ENCODE measurements around the gene WRAP53. TPM values are rescaled to one million over a fixed set of nuclear protein-coding genes. Genes with fewer than 3 reads are reported as not detected.

WRAP53 gene
- total RNA-seq, 2 experiments from 2014 or later, result 24.8 to 30.7 TPM

DNA sequence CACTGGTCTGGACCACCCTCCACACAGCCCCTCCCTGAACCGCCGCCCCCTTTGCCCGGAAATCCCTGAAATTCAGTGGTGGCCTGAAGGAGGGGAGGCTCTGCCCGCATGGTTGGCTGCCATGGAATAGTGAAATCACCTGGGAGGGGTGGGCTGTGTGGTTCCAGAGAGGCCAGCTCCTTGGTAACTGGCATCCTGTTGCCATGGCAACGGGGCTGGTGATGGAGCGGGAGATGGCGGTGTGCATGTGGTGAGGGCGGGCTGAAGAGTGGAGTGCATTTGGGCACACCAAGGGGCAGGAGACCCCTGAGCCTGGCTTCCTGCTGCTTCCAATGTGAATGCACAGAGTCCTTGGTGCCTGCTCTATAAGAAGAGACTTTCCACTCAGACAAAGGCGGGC is 19.2 kb downstream of the WRAP53 start:
- no peak overlapping the region for H3K4me2 ChIP-seq (ENCODE audit: low read length)
- TF ChIP-seq CTCF (conservative IDR thresholded peaks at IDR 0.05; ENCODE audit: low read length) (no peak), EZH2phosphoT487 (IDR thresholded peaks at IDR 0.05; ENCODE audit: borderline replicate concordance, low read depth, low read length) (no peak)
- H3K4me1 ChIP-seq (ENCODE audit: insufficient read depth, low read length, poor library complexity, severe bottlenecking), result peaks cover 10% of the 10 kb centered on the region
- H3K9me3 ChIP-seq (ENCODE audit: low read length), result no peaks in the 10 kb centered on the region
- no peaks in the 10 kb centered on the region; the same call in 1 of the 2 replicates for H4K20me1 ChIP-seq (ENCODE audit: insufficient read depth, low read length)
- no peaks in the 10 kb centered on the region for H3K36me3 ChIP-seq (ENCODE audit: insufficient read depth, low read length)
- POLR2A ChIA-PET, result interaction anchor here (0.6 kb wide), 1 partner anchor 431 kb away, joined by 3 read pairs; no protein-coding TSS in a partner anchor
- H3K9me2 ChIP-seq (ENCODE audit: insufficient read depth, low read length), result 0 out of 2 replicates have a peak, but pooled peaks cover 4% of the 10 kb centered on the region
- H3K79me2 ChIP-seq (ENCODE audit: insufficient read depth, low read depth, low read length), result no peaks in the 10 kb centered on the region
- CTCF ChIA-PET (ENCODE audit: unreplicated experiment), result interaction anchor here (0.6 kb wide), 1 partner anchor 122 kb away, joined by 3 read pairs; no protein-coding TSS in a partner anchor
- no peak overlapping the region for H3K4me3 ChIP-seq (ENCODE audit: low read depth, low read length, poor library complexity, severe bottlenecking)
- no peak overlapping the region for H2AFZ ChIP-seq (ENCODE audit: low read length)
- intact Hi-C loops (cut with micrococcal nuclease; ENCODE audit: unreplicated experiment), result no loop called here
- no TSS peak for BruUV-seq (replicated peaks)
- no peak for DNase-seq (ENCODE audit: low spot score)
- no peak overlapping the region for H3K27ac ChIP-seq (ENCODE audit: low read depth, low read length, poor library complexity, severe bottlenecking)

- CTCF ChIA-PET (ENCODE audit: unreplicated experiment), result interaction anchor here (0.6 kb wide), 1 partner anchor 123 kb away, joined by 3 read pairs; no protein-coding TSS in a partner anchor
- Histone ChIP-seq H3K27ac (ENCODE audit: low read depth, low read length, poor library complexity, severe bottlenecking) (no peak overlapping the region), H3K4me1 (ENCODE audit: insufficient read depth, low read length, poor library complexity, severe bottlenecking) (peaks cover 10% of the 10 kb centered on the region), H2AFZ (ENCODE audit: low read length) (no peak overlapping the region), H3K9me3 (ENCODE audit: low read length) (no peaks in the 10 kb centered on the region), H3K36me3 (ENCODE audit: insufficient read depth, low read length) (no peaks in the 10 kb centered on the region), H3K4me3 (ENCODE audit: low read depth, low read length, poor library complexity, severe bottlenecking) (no peak overlapping the region), H3K4me2 (ENCODE audit: low read length) (no peak overlapping the region), H3K9me2 (ENCODE audit: insufficient read depth, low read length) (0 out of 2 replicates have a peak, but pooled peaks cover 4% of the 10 kb centered on the region), H3K79me2 (ENCODE audit: insufficient read depth, low read depth, low read length) (no peaks in the 10 kb centered on the region), H4K20me1 (ENCODE audit: insufficient read depth, low read length) (no peaks in the 10 kb centered on the region; the same call in 1 of the 2 replicates)
- no peak for DNase-seq (ENCODE audit: low spot score)
- POLR2A ChIA-PET, result interaction anchor here (0.7 kb wide), 1 partner anchor 18 kb away, joined by 3 read pairs; no protein-coding TSS in a partner anchor
- TF ChIP-seq CTCF (conservative IDR thresholded peaks at IDR 0.05; ENCODE audit: low read length), result no peak
- no peak for TF ChIP-seq EZH2phosphoT487 (IDR thresholded peaks at IDR 0.05; ENCODE audit: borderline replicate concordance, low read depth, low read length)
- no TSS peak for BruUV-seq (replicated peaks)
- intact Hi-C loops (cut with micrococcal nuclease; ENCODE audit: unreplicated experiment), result no loop called here
Observed at GRCh38 chr17:7707858-7708750, 19.8 kb downstream of the WRAP53 start.
